ENCODE measurements around the gene PPP1R16B.

Gene PPP1R16B

GRCh38 chr20:38894091-38894847 lies 88.8 kb downstream of the PPP1R16B start:
- DNase-seq (ENCODE audit: low read depth in 2 of 3, low spot score in 2 of 3): no peak

DNA sequence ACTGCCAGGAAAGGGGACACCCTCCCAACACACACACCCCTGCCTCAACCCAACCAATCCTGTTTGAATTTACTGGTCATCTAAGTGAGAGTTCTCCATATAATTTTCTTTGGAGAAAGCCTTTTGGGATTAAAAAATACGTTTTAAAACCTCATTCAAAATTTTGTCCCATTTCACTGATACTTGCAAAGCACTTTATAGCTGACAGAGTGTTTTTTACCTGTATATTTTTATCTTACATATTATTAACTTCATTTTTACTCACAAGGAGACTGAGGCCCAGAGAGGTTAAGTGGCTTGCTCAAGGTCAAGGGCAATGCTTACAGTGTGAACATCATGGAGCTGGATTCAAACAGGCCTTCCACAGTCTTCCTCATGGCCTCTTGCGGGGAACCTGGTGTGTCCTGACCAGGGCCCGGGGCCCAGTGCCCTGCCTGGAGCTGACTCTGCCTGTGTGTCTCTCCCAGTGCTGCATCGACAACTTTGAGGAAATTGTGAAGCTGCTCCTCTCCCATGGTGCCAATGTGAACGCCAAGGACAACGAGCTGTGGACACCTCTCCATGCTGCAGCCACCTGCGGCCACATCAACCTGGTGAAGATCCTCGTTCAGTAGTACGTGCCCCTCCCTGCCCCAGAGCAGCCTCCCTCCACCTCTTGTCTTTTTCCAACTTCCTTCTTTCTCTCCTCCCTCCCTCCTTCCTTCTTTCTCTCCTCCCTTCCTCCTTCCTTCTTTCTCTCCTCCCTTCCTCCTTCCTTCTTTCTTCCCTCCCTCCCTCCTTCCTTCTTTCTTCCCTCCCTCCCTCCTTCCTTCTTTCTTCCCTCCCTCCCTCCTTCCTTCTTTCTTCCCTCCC lies 89.8 kb downstream of the PPP1R16B start:
- DNase-seq (ENCODE audit: low read depth in 2 of 3, low spot score in 2 of 3): no peak

- DNase-seq (ENCODE audit: low read depth in 2 of 3, low spot score in 2 of 3): no peak
Measured at GRCh38 chr20:38896009-38896594, 90.6 kb downstream of the PPP1R16B start.

- DNase-seq (ENCODE audit: low read depth in 2 of 3, low spot score in 2 of 3): no peak
Measured at GRCh38 chr20:38897267-38897666, 91.8 kb downstream of the PPP1R16B start.

DNA sequence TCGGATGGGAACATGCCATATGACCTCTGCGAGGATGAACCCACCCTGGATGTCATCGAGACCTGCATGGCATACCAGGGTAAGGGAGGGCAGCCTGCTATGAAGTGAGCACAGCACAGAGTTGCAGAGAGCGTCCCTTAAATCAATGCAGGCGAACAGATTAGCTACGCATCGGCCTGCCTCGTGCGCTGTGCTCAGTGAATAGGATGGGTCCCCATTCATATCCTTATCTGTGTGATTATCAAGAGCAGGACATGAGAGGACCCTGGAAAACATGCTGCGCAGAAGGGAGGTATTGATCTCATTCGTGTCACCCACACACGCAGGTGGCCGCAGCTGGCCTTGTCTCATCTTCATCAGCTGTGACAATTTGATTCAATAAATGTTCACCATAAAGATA lies 95.1 kb downstream of the PPP1R16B start:
- DNase-seq (ENCODE audit: low read depth in 2 of 3, low spot score in 2 of 3): no peak

GRCh38 chr20:38902601-38903000 lies 97.1 kb downstream of the PPP1R16B start:
- no peak for DNase-seq (ENCODE audit: low read depth in 2 of 3, low spot score in 2 of 3)

- DNase-seq (ENCODE audit: low read depth in 2 of 3, low spot score in 2 of 3): no peak
Measured at GRCh38 chr20:38903335-38903734, 97.8 kb downstream of the PPP1R16B start.

DNA sequence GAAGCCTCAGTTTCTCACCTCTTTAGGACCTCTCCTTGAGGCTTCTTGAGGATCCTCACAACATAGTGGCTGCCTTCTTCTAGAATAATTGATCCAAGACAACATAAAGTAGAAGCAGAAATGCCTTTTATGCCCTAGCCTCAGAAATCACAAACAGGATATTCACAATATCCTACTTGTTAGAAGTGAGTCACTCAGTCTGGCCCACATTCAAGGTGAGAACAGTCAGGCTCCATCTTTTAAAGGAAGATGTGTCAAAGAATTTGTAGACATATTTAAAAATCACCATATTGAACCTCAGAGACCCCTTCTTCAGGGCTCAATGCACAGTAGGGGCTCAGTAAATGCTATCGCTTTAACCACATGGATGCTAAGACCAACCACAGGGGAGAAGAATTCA lies 99.9 kb downstream of the PPP1R16B start:
- no peak for DNase-seq (ENCODE audit: low read depth in 2 of 3, low spot score in 2 of 3)

- DNase-seq (ENCODE audit: low read depth in 2 of 3, low spot score in 2 of 3): no peak
Measured at GRCh38 chr20:38907918-38908677, 102.6 kb downstream of the PPP1R16B start.

- no peak for DNase-seq (ENCODE audit: low read depth in 2 of 3, low spot score in 2 of 3)
Measured at GRCh38 chr20:38915355-38915754, 109.9 kb downstream of the PPP1R16B start.

DNA sequence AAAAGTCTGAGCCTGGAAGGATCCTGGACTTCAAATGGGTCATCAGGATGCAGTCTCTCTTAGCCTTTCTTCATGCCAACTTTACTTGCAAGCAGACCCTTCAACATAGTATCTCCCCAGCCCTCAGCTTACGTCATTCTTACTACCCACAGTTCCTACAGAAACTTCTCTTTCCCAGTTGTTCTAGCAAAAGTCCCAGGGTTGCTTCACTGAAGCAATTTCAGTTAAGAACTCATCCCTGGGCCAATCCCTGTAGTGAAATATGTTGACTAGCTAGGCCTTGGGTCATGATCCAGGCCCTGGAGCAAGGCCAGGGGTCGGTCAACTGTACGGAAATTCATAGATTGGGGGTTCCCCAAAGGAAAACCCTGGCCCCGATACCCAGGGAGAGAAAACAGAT lies 112.2 kb downstream of the PPP1R16B start:
- no peak for DNase-seq (ENCODE audit: low read depth in 2 of 3, low spot score in 2 of 3)

DNA sequence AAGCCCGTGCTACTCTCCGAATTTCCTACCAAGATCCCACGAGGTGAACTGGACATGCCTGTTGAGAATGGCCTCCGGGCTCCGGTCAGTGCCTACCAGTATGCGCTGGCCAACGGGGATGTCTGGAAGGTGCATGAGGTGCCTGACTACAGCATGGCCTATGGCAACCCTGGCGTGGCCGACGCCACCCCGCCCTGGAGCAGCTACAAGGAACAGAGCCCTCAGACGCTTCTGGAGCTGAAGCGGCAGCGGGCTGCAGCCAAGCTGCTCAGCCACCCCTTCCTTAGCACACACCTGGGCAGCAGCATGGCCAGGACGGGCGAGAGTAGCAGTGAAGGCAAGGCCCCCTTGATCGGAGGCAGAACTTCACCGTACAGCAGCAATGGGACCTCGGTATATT lies 112.7 kb downstream of the PPP1R16B start:
- no peak for DNase-seq (ENCODE audit: low read depth in 2 of 3, low spot score in 2 of 3)

- DNase-seq (ENCODE audit: low read depth in 2 of 3, low spot score in 2 of 3): no peak
Measured at GRCh38 chr20:38919683-38920082, 114.2 kb downstream of the PPP1R16B start.

DNA sequence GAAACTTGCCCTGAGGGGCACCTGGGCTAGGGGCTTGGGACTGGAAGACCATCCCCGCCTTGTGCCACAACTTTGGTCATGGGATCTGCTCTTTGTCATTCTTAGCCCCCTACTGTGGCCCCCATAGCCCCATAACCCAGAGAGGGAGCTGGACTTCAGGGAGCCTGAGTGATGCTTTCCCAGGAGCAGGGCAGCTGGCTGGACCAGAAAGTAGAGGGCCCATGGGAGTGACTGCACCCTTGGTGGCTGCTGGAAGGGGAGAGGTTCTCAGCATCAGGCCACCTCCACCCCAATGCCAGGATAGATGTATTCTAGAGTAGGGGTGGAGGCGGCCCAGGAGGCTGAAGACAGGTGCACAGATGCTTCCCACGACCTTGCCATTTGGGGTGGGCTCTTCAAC lies 114.9 kb downstream of the PPP1R16B start:
- DNase-seq (ENCODE audit: low read depth in 2 of 3, low spot score in 2 of 3): no peak

- DNase-seq (ENCODE audit: low read depth in 2 of 3, low spot score in 2 of 3): no peak
Measured at GRCh38 chr20:38920851-38921250, 115.4 kb downstream of the PPP1R16B start.

DNA sequence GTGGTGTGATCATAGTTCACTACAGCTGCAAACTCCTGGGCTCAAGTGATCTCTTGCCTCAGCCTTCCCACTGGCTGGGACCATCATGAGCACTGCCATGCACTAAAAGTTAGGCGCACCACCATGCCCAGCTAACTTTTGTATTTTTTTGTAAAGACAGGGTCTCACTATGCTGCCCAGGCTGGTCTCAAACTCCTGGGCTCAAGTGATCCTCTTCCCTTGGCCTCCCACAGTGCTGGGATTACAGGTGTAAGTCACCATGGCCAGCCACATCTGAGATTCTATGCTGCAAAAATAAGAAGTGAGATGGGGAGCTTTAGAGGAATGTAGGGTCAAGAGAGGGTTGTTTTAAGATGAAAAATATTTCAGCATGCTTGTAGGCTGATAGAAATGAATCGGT lies 119.2 kb downstream of the PPP1R16B start:
- DNase-seq (ENCODE audit: low read depth in 2 of 3, low spot score in 2 of 3): no peak

DNA sequence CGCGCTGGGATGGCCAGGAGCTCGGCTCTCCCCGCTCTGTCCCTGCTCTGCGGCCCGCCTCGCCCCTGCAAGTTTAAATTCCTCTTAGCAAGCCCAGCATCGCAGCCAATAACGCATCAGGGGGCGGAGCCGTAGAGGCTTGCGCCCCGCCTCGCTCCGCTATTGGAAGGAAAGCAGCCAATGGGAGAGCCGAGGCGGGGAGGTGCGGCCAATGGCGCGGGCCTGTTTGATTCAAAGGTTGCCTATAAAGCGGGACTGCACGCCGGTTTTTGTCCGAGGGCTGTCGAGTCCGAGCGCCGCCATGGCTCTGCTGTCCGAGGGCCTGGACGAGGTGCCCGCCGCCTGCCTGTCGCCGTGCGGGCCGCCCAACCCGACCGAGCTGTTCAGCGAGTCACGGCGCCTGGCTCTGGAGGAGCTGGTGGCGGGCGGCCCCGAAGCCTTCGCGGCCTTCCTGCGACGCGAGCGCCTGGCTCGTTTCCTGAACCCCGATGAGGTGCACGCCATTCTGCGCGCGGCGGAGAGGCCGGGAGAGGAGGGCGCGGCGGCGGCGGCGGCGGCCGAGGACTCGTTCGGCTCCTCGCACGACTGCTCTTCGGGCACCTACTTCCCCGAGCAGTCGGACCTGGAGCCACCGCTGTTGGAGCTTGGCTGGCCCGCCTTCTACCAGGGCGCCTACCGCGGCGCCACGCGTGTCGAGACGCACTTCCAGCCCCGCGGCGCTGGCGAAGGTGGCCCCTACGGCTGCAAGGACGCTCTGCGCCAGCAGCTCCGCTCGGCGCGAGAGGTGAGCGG lies 120.8 kb downstream of the PPP1R16B start, which contains the start of gene FAM83D:
Gene FAM83D, plus strand, starts transcription at position 276 of the 792 bp plus-strand sequence. Its CDS starts 26 bp downstream, at position 302.
- peak; percentile 87 to 97 (median 91) for DNase-seq (ENCODE audit: low read depth in 2 of 3, low spot score in 2 of 3)

DNA sequence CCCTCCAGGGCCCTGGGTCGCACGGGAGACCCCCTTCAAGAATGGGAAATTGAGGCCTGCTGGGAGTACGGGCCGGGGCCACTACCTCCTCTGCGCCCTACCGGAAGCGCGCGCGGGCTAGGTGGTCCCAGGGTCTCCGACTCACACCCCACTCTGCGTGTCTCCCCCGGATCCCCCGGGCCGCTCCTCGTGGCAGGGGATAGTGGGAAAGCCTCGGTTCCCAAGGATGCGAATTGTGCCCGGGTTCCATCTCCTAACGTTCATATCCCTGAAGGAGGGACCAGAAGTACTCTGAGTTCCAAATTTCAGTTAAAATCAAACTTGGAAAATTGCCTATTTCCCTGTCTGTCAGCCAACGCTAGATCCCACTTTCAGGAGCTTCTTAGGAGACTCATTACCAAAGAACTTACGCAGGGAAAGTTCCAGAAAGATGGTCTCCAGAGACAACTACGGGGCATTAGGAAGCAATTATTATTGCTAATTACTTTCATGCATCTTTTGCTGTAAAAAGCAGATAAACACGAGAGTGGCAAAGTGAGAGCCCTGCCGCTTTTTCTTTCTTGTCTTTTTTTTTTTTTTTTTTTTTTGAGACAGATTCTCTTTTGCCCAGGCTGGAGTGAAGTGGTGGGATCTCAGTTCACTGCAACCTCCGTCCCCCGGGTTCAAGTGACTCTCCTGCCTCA lies 121.6 kb downstream of the PPP1R16B start:
- DNase-seq (ENCODE audit: low read depth in 2 of 3, low spot score in 2 of 3): peak in 1 of 3 experiments; percentile 15

DNA sequence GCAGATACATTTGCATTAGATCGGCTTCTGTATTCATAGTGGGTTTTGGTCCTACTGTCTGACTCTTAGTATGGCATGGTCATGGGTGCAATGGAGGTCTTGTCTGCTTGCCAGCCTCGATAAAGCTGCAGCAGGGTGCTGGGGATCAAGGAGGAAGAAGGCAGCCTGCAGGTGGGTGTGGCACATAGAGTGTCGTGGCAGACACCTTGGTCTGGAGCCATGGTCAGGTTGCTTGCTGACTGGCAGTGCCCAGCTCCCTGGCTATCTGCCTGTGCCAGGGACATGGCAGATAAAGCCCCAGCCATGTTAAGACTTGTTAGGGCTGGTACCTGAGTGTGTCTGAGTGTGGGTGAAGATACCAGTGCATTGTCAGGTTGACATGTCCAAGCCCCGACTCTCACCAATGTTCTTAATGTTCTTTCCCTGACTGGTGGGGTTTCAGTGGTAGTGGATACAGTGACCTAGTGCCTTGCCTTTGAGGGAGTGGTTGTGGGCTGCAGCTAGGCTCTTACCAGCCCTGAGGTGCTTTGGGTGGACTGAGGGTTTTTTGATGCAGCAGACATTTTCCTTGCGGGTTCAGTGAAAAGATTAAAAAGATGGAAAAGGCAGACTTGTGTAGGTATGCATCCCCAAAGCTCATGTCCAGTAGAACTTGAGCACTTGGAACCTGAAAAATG lies 122.5 kb downstream of the PPP1R16B start:
- DNase-seq (ENCODE audit: low read depth in 2 of 3, low spot score in 2 of 3): no peak
